ENCODE results near the gene APH1B. TPM values are rescaled to one million over a fixed set of nuclear protein-coding genes. Genes with fewer than 3 reads are reported as not detected.
"Not testable (repeated sequence)": the region's sequence is repeated elsewhere in the genome, so short reads cannot be mapped to it uniquely, and the experiment has no call there.

Gene APH1B
- total RNA-seq = 8.4 and 10.2 TPM in 2 replicates

- intact Hi-C loops (cut with micrococcal nuclease) = loop anchor here (1.0 to 5.0 kb wide), 9 partner anchors 45 to 886 kb away; partner anchors contain the start of genes CIAO2A, LACTB, PPIB and RAB8B
These were observed at the start of gene APH1B for GRCh38 chr15:63277038-63277892. APH1B (plus strand) TSS chr15:63277605; CDS start chr15:63277624, 19 bp downstream.

DNA sequence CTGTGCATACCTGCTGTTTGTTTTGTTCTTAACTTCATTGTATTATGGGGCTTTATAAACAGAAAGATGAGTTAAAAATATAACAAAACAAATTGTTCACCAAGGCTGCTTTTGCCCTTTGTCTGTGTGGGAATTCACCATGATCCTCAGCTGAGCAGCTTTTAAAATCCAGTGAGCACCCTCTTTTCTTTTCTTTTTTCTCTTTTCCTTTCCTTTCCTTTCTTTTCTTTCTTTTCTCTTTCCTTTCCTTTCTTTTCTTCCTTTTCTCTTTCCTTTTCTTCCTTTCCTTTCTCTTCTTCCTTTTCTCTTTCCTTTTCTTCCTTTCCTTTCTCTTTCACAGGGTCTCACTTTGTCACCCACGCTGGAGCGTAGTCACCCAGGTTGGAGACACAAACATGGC lies 49.7 kb upstream of the APH1B start:
- intact Hi-C loops (cut with micrococcal nuclease) = no loop called here

GRCh38 chr15:63231206-63231605 lies 46.2 kb upstream of the APH1B start:
- intact Hi-C loops (cut with micrococcal nuclease) = loop anchor here (5.0 kb wide), 1 partner anchor 46 kb away; the partner anchor contains the start of gene APH1B

DNA sequence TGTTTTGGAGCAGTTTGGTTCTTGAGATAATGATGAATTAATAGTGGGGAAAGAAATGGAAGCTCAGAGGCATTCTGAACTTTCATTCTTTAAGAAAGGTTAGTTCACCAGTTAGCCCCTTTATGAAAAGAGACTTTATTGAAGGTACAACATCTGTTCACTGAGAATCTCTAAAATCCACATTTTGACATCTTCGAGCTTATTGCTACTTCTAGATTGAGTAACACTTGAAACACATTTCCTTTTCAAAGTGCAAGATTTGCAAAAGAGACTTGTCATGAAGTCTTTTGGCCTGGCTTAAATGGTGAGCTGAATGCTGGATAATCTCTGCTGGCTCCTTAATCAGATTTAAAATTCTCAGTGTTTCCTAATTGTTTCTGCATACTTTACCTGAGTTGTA lies 45.7 kb upstream of the APH1B start:
- intact Hi-C loops (cut with micrococcal nuclease) = loop anchor here (1.0 to 5.0 kb wide), 4 partner anchors 21 to 75 kb away; partner anchors contain the start of genes APH1B, RAB8B and RPS27L

- intact Hi-C loops (cut with micrococcal nuclease) = loop anchor here (1.0 to 5.0 kb wide), 4 partner anchors 22 to 76 kb away; partner anchors contain the start of genes APH1B, RAB8B and RPS27L
These were observed 45.0 kb upstream of the APH1B start for GRCh38 chr15:63232405-63232804.

DNA sequence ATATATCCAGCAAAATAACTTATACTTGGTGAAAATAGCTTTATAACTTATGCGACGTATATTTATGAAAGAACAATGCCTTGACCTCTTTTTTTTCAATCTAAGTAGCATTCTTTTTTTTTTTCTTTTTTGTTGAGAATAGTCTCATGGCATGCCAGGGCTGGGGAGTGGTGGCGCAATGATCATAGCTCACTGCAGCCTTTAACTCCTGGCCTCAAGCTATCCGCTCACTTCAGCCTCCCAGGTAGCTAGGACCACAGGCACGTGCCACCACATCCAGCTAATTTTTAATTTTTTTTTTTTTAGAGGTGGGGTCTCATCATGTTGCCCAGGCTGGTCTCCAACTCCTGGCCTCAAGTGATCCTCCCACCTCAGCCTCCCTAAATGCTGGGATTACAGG lies 44.5 kb upstream of the APH1B start:
- intact Hi-C loops (cut with micrococcal nuclease) = loop anchor here (1.0 to 5.0 kb wide), 4 partner anchors 22 to 76 kb away; partner anchors contain the start of genes APH1B, RAB8B and RPS27L

- intact Hi-C loops (cut with micrococcal nuclease) = loop anchor here (2.0 to 5.0 kb wide), 3 partner anchors 23 to 77 kb away; partner anchors contain the start of genes APH1B and RPS27L
These were observed 43.6 kb upstream of the APH1B start for GRCh38 chr15:63233667-63234423.

GRCh38 chr15:63234451-63234870 lies 42.9 kb upstream of the APH1B start:
- intact Hi-C loops (cut with micrococcal nuclease) = loop anchor here (5.0 kb wide), 1 partner anchor 43 kb away; the partner anchor contains the start of gene APH1B

- intact Hi-C loops (cut with micrococcal nuclease) = no loop called here
These were observed 41.1 kb upstream of the APH1B start for GRCh38 chr15:63236272-63236671.

- intact Hi-C loops (cut with micrococcal nuclease) = not testable (repeated sequence)
These were observed 40.3 kb upstream of the APH1B start for GRCh38 chr15:63237086-63237485.

DNA sequence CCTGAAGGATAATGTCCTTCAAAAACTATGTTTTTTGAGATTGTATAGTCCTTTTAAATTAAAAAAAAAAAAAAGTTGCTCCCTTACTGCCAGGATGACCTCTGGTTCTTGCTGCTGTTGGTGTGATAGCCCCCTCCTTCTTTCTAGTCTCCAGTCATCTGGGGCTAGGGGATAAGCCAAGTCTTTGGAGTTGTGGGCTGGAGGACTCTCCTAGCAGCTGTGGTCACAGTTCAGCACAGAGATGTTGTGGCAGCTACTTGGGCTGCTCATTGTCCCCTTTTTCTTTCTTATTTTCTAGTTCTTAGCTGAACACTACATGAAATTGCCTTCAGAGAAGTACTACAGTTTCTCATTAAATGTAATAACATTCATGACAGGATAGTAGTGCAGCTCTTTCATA lies 39.2 kb upstream of the APH1B start:
- intact Hi-C loops (cut with micrococcal nuclease) = no loop called here

- intact Hi-C loops (cut with micrococcal nuclease) = no loop called here
These were observed 38.6 kb upstream of the APH1B start for GRCh38 chr15:63238796-63239195.

- intact Hi-C loops (cut with micrococcal nuclease) = no loop called here
These were observed 37.3 kb upstream of the APH1B start for GRCh38 chr15:63240109-63240508.

- intact Hi-C loops (cut with micrococcal nuclease) = no loop called here
These were observed 36.1 kb upstream of the APH1B start for GRCh38 chr15:63241316-63241715.

- intact Hi-C loops (cut with micrococcal nuclease) = no loop called here
These were observed 34.3 kb upstream of the APH1B start for GRCh38 chr15:63243101-63243500.

GRCh38 chr15:63243776-63244175 lies 33.6 kb upstream of the APH1B start:
- intact Hi-C loops (cut with micrococcal nuclease) = loop anchor here (2.0 kb wide), 1 partner anchor 51 kb away; no protein-coding TSS in a partner anchor

GRCh38 chr15:63244399-63244798 lies 33.0 kb upstream of the APH1B start:
- intact Hi-C loops (cut with micrococcal nuclease) = loop anchor here (2.0 kb wide), 1 partner anchor 52 kb away; no protein-coding TSS in a partner anchor

GRCh38 chr15:63244976-63245645 lies 32.3 kb upstream of the APH1B start:
- intact Hi-C loops (cut with micrococcal nuclease) = loop anchor here (2.0 kb wide), 1 partner anchor 52 kb away; no protein-coding TSS in a partner anchor

DNA sequence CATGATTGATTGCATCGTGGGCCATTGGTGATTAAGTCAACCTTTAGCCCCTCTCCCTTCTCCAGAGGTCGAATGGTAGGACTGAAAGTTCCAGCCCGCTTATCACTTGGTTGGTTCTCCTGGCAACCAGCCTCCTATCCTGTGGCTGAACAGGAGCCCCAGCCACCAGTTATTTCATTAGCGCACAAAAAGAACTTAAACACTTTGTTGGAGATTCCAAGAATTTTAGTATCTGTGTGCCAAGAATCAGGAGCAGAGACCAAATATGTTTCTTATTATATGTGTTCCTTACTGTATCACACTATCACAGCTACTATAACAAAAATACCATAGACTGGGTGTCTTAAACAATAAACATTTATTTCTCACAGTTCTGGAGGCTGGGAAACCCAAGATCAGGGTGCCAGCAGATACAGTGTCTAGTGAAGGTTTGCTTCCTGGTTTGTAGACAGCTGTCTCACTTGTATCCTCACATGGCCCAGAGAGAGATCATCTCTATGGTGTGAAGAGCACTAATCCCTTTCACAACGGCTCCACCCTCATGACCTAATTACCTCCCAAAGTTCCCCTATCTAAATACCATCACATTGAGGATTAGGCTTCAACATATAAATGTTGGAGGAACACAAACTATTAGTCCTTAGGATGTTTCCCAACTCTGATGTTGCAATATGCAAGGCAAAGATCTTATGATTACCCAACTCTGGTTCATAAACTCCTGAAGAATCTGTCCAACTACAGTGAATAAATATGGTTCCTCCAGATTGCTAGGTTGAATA lies 30.5 kb upstream of the APH1B start:
- intact Hi-C loops (cut with micrococcal nuclease) = no loop called here

All from T-helper 1 cell treated with Interleukin-12 subunit alpha and Interleukin-12 subunit beta and Interleukin-4 antibody, amounts not matched to agents 30 ng/mL and 1 ng/mL, for 36 hours (primary cell).